SK-N-SH treated with all-trans-retinoic acid at 6 μM for 48 hours (cell line): ENCODE results near the gene CENPP.

ENCODE experiments used
- CREB5 ChIP-seq: fragments of 250-450 bp; sonication (Bioruptor Pico); IDR thresholded peaks from 2 replicates; pipeline ENCODE4 v1.5.1; 2020; ENCODE audit warnings: low read depth, mild to moderate bottlenecking, moderate library complexity
- CSDC2 ChIP-seq: fragments of 250-450 bp; sonication (Bioruptor Pico); IDR thresholded peaks from 2 replicates; pipeline ENCODE4 v1.5.0; 2020; ENCODE audit warnings: mild to moderate bottlenecking, moderate library complexity
- ESRRG ChIP-seq: fragments of 250-450 bp; sonication (Bioruptor Pico); IDR thresholded peaks from 2 replicates; pipeline ENCODE4 v1.6.1; 2021; ENCODE audit warnings: mild to moderate bottlenecking
- ZFP3 ChIP-seq: fragments of 250-450 bp; sonication (Bioruptor Pico); IDR thresholded peaks from 2 replicates; pipeline ENCODE4 v1.5.0; 2020; ENCODE audit warnings: mild to moderate bottlenecking, moderate library complexity
- ZFP30 ChIP-seq: fragments of 450-650 bp; formaldehyde crosslinking; IDR thresholded peaks from 2 replicates; pipeline ENCODE4 v1.5.0; 2022; ENCODE audit warnings: mild to moderate bottlenecking, moderate library complexity
- TF ChIP-seq, protein P1 (sequence below): fragments of 250-450 bp; sonication (Bioruptor Pico); IDR thresholded peaks from 2 replicates; pipeline ENCODE4 v1.8.0; 2020; ENCODE audit warnings: mild to moderate bottlenecking, moderate library complexity, borderline replicate concordance

- TF ChIP-seq ZFP3 (CRISPR knock-in tag): no peak
- no peak for TF ChIP-seq CSDC2 (CRISPR knock-in tag)
- no peak for TF ChIP-seq CREB5 (CRISPR knock-in tag)
- TF ChIP-seq, protein P1, sequence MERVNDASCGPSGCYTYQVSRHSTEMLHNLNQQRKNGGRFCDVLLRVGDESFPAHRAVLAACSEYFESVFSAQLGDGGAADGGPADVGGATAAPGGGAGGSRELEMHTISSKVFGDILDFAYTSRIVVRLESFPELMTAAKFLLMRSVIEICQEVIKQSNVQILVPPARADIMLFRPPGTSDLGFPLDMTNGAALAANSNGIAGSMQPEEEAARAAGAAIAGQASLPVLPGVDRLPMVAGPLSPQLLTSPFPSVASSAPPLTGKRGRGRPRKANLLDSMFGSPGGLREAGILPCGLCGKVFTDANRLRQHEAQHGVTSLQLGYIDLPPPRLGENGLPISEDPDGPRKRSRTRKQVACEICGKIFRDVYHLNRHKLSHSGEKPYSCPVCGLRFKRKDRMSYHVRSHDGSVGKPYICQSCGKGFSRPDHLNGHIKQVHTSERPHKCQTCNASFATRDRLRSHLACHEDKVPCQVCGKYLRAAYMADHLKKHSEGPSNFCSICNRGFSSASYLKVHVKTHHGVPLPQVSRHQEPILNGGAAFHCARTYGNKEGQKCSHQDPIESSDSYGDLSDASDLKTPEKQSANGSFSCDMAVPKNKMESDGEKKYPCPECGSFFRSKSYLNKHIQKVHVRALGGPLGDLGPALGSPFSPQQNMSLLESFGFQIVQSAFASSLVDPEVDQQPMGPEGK: no peak
- no peak for TF ChIP-seq ZFP30 (CRISPR knock-in tag)
- TF ChIP-seq ESRRG (CRISPR knock-in tag): no peak
Observed at GRCh38 chr9:92455217-92455616, 129.5 kb downstream of the CENPP start.
